Erythroblast (primary cell): ENCODE results near the gene TRPC6.

ENCODE experiments used
- GATA1 ChIP-seq: IDR thresholded peaks from 2 replicates; pipeline ENCODE4 v1.6.1; 2011; ENCODE audit warnings: low read depth, mild to moderate bottlenecking, control low read depth, low read length, moderate library complexity
- POLR2A ChIP-seq: IDR thresholded peaks from 2 replicates; pipeline ENCODE4 v1.6.1; 2011; ENCODE audit warnings: mild to moderate bottlenecking, low read length

DNA sequence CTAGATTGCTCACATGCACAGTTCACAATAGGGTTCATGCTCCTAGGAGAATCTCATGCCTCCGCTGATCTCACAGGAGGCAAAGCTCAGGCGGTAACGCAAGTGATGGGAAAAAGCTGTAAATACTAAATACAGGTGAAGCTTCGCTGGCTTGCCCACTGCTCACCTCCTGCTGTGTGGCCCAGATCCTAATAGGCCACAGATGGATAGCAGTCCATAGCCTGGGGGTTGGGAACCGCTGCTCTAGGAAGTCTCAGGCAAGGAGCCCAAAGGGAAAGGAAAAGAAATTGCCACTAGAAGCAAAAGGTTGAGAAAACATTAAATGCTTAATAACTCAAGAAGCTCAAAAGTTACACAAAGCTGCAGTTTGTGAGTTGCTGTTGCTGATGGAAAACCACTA, 3.2 kb upstream of the TRPC6 start:
- TF ChIP-seq POLR2A (no peak), GATA1 (no peak)
